Measurements from ENCODE around the gene ANAPC4.
A peak's percentile ranks its signal among the peaks of the same experiment; 100 is the strongest.

The ANAPC4 gene

DNA sequence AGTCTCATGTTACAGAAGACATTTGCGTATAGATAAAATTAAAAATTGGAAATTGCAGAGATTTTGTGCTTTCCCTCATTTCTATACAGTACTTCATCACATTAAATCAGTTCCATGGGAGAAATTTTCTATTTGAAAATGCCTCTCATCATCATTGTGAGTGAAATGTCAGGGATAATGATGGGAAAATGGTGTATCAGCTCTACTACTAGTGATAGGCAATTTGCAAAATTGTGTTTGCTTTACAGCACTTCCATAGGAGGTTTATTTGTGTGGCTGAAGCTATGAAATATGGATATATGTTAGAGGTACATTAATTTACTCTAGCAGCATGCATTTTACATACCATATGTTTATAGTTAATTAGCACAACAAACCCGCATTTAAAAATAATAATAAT is 21.0 kb upstream of the ANAPC4 start:
- no peak for DNase-seq
- H3K4me1 ChIP-seq, result no peaks in the 10 kb centered on the region
- peaks cover 4% of the 10 kb centered on the region; the same call in 1 of the 2 replicates for H3K36me3 ChIP-seq
- H3K27me3 ChIP-seq, result no peaks in the 10 kb centered on the region
- TF ChIP-seq, protein P1, sequence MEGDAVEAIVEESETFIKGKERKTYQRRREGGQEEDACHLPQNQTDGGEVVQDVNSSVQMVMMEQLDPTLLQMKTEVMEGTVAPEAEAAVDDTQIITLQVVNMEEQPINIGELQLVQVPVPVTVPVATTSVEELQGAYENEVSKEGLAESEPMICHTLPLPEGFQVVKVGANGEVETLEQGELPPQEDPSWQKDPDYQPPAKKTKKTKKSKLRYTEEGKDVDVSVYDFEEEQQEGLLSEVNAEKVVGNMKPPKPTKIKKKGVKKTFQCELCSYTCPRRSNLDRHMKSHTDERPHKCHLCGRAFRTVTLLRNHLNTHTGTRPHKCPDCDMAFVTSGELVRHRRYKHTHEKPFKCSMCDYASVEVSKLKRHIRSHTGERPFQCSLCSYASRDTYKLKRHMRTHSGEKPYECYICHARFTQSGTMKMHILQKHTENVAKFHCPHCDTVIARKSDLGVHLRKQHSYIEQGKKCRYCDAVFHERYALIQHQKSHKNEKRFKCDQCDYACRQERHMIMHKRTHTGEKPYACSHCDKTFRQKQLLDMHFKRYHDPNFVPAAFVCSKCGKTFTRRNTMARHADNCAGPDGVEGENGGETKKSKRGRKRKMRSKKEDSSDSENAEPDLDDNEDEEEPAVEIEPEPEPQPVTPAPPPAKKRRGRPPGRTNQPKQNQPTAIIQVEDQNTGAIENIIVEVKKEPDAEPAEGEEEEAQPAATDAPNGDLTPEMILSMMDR (IDR thresholded peaks at IDR 0.05; ENCODE audit: low read depth, low read length), result no peak
- no peaks in the 10 kb centered on the region for H3K9me3 ChIP-seq
- no peak overlapping the region for H3K4me3 ChIP-seq (ENCODE audit: low read depth, low read length)

DNA sequence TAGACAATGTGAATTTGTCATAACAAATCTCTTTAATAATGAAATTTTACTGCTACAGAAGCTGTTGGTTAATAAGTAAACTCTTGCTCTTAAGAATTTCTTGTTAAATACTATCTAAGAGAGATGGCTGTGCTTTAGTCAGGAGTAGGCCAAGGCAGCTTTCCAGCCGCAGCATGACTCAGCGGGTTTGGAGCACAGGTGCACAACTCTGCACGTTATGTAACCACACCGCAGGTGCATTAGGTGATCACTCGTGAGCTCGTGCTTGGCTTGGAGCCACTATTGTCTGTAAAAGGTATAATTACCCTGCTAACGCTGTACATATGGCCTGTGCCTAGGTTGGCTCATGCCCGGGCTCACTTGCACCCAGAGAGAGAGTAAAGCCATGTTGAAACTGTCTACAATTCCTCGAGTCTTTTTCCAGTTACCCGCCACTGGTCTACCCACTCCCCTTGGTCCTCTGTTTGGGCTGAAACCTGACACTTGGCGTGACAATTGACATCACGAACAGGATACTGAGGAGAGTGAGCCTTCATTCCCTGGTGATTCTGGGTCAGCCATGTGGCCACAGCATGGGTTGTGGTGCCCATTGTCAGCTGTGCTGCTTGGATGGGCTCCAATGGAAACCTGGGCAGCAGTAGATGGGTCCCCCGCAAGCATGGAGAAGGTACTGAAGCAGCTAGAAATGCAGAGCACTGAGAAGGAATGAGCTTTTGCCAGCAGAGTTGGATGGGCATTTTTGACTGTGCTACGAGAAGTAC is 18.4 kb upstream of the ANAPC4 start:
- Histone ChIP-seq H3K27me3 (no peaks in the 10 kb centered on the region), H3K4me1 (no peaks in the 10 kb centered on the region), H3K36me3 (no peaks in the 10 kb centered on the region), H3K4me3 (ENCODE audit: low read depth, low read length) (no peak overlapping the region), H3K9me3 (no peaks in the 10 kb centered on the region)
- TF ChIP-seq, protein P1 (IDR thresholded peaks at IDR 0.05; ENCODE audit: low read depth, low read length), result no peak
- no peak for DNase-seq

DNA sequence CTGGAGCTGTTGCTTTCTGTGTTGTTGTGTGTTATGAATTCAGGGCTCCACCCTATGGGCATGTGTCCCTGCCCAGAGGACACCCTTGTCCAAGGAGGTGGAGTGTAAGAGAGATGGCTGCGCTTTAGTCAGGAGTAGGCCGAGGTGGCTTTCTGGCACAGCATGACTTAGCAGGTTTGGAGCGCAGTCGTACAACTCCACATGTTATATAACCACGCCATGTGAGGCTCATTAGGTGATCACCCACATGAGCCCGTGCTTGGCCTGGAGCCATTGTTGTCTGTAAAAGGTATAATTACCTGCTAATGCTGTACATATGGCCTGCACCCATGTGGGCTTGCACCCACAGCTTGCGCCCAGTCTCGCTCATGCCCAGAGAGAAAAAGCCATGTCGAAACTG is 15.8 kb upstream of the ANAPC4 start:
- Histone ChIP-seq H3K9me3 (no peaks in the 10 kb centered on the region), H3K4me1 (no peaks in the 10 kb centered on the region), H3K27me3 (no peaks in the 10 kb centered on the region), H3K4me3 (ENCODE audit: low read depth, low read length) (no peak overlapping the region), H3K36me3 (no peaks in the 10 kb centered on the region)
- DNase-seq, result no peak
- TF ChIP-seq, protein P1 (IDR thresholded peaks at IDR 0.05; ENCODE audit: low read depth, low read length), result no peak

DNA sequence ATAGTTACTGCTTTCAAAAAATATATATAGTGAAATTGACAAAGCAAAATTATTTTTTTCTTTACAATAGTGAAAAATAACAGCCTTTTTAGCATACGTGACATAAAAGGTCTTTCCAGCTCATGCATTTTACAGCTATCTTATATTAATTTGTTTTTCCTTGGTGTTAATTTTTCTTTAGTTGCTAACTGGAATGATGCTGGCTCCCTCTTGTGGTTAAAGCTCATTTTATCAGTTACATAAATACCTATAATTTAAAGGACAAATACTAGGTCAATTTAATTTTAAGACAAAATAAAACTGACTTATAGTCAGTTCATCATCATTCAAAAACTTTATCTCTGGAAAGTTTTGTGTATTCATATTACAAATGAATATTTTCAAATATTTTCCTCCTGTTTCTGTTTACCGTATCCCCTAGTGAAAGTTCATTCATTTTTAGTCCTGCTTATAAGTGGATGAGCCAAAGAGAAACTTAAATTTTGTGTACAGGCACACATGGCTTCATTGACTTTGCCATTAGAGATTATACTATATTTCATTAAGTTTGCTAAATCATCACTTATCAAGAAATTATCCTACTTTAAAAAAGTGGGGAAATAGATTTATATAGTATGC is 9.9 kb upstream of the ANAPC4 start:
- DNase-seq, result no peak
- Histone ChIP-seq H3K4me1 (no peaks in the 10 kb centered on the region), H3K36me3 (peaks cover 5% of the 10 kb centered on the region; the same call in 1 of the 2 replicates), H3K27me3 (no peaks in the 10 kb centered on the region), H3K4me3 (ENCODE audit: low read depth, low read length) (no peak overlapping the region), H3K9me3 (no peaks in the 10 kb centered on the region)
- TF ChIP-seq, protein P1 (IDR thresholded peaks at IDR 0.05; ENCODE audit: low read depth, low read length), result peak; percentile 63

DNA sequence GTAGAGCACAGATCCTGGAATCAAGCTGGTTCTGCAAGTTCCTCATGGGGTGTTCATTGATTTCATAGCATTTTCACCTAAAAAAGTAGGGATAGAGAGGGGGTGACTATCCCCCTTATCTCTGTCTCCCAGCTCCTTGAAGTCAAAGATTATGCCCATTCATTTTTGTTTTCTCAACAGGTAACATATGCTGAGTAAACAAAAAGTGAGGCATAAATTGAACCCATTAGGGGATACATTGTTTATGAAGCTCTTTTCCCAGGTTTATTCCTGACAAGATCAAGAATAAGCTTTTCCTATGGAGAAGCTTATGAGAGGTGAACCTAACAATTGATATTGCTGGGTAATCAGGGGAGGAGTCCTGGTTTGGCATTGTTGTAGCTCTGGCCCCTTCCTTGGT is 9.2 kb upstream of the ANAPC4 start:
- Histone ChIP-seq H3K4me1 (no peaks in the 10 kb centered on the region), H3K4me3 (ENCODE audit: low read depth, low read length) (no peak overlapping the region), H3K36me3 (peaks cover 5% of the 10 kb centered on the region; the same call in 1 of the 2 replicates), H3K27me3 (no peaks in the 10 kb centered on the region), H3K9me3 (no peaks in the 10 kb centered on the region)
- TF ChIP-seq, protein P1 (IDR thresholded peaks at IDR 0.05; ENCODE audit: low read depth, low read length), result no peak
- DNase-seq, result no peak

DNA sequence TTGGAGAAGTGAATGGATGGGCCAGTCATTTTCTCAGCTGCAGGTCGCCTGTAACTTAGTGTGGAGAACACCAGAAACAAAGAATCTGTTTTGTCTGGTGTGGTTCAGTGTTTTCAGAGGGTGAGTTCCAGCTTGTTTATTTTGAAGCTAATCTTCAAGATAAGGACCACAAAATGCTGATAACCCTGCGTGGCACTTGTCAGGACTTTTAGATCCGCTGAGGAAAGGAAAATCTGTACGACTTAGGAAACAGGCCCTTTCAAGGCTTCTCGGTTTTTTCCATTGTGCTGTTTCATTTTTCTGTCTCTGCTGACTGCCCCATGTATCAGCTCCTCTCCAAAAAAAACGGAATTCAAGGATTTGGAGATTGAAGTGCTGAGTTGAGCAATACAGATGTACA is 8.7 kb upstream of the ANAPC4 start:
- no peaks in the 10 kb centered on the region for H3K27me3 ChIP-seq
- H3K4me3 ChIP-seq (ENCODE audit: low read depth, low read length), result no peak overlapping the region
- no peaks in the 10 kb centered on the region for H3K4me1 ChIP-seq
- peaks cover 5% of the 10 kb centered on the region; the same call in 1 of the 2 replicates for H3K36me3 ChIP-seq
- no peak for DNase-seq
- no peaks in the 10 kb centered on the region for H3K9me3 ChIP-seq
- TF ChIP-seq, protein P1 (IDR thresholded peaks at IDR 0.05; ENCODE audit: low read depth, low read length), result no peak
